ENCODE measurements around the gene FGA. TPM values are rescaled to one million over a fixed set of nuclear protein-coding genes. Genes with fewer than 3 reads are reported as not detected.
A peak's percentile ranks its signal among the peaks of the same experiment; 100 is the strongest.

Gene FGA
- total RNA-seq, 1 experiment from 2014 or later, result not detected

GRCh38 chr4:154559141-154559493 lies 31.4 kb downstream of the FGA start:
- H3K9me3 Mint-ChIP-seq (ENCODE audit: low read depth, unreplicated experiment), result no peaks in the 10 kb centered on the region
- H3K4me3 Mint-ChIP-seq (ENCODE audit: low read depth, unreplicated experiment), result no peak overlapping the region
- H3K27ac Mint-ChIP-seq (ENCODE audit: unreplicated experiment), result no peak overlapping the region
- CTCF ChIA-PET, result interaction anchor here (0.6 to 3.0 kb wide), 8 partner anchors 9 to 774 kb away, joined by 3 to 84 read pairs (median 8); partner anchors contain the start of gene PLRG1
- H3K27me3 Mint-ChIP-seq (ENCODE audit: unreplicated experiment), result no peaks in the 10 kb centered on the region
- DNase-seq, result no peak
- BruUV-seq (replicated peaks), result no TSS peak
- H3K36me3 Mint-ChIP-seq (ENCODE audit: insufficient read depth, unreplicated experiment), result no peaks in the 10 kb centered on the region
- TF ChIP-seq CTCF (IDR thresholded peaks at IDR 0.05; ENCODE audit: unreplicated experiment), result no peak
- peaks cover 18% of the 10 kb centered on the region for H3K4me1 Mint-ChIP-seq (ENCODE audit: low read depth, unreplicated experiment)
- intact Hi-C loops (cut with micrococcal nuclease; ENCODE audit: unreplicated experiment), result loop anchor here (1.0 to 10.0 kb wide), 3 partner anchors 59 to 376 kb away; no protein-coding TSS in a partner anchor

- intact Hi-C loops (cut with micrococcal nuclease; ENCODE audit: unreplicated experiment), result loop anchor here (1.0 to 10.0 kb wide), 3 partner anchors 70 to 383 kb away; no protein-coding TSS in a partner anchor
- H3K4me1 Mint-ChIP-seq (ENCODE audit: low read depth, unreplicated experiment), result peaks cover 14% of the 10 kb centered on the region
- no peak overlapping the region for H3K27ac Mint-ChIP-seq (ENCODE audit: unreplicated experiment)
- peak; percentile 63 for TF ChIP-seq CTCF (IDR thresholded peaks at IDR 0.05; ENCODE audit: unreplicated experiment)
- BruUV-seq (replicated peaks), result no TSS peak
- no peaks in the 10 kb centered on the region for H3K27me3 Mint-ChIP-seq (ENCODE audit: unreplicated experiment)
- H3K9me3 Mint-ChIP-seq (ENCODE audit: low read depth, unreplicated experiment), result no peaks in the 10 kb centered on the region
- H3K4me3 Mint-ChIP-seq (ENCODE audit: low read depth, unreplicated experiment), result no peak overlapping the region
- H3K36me3 Mint-ChIP-seq (ENCODE audit: insufficient read depth, unreplicated experiment), result peaks cover 22% of the 10 kb centered on the region
- peak; percentile 73 for DNase-seq
- CTCF ChIA-PET, result interaction anchor here (0.9 to 1.8 kb wide), 4 partner anchors 67 to 73 kb away, joined by 4 to 9 read pairs (median 4); no protein-coding TSS in a partner anchor
These were observed 38.5 kb downstream of the FGA start for GRCh38 chr4:154551872-154552686.

- Mint-ChIP-seq H3K36me3 (ENCODE audit: insufficient read depth, unreplicated experiment) (peaks cover 22% of the 10 kb centered on the region), H3K4me1 (ENCODE audit: low read depth, unreplicated experiment) (peaks cover 14% of the 10 kb centered on the region), H3K9me3 (ENCODE audit: low read depth, unreplicated experiment) (no peaks in the 10 kb centered on the region), H3K27ac (ENCODE audit: unreplicated experiment) (peak within 1 kb of the TSS; percentile 96), H3K27me3 (ENCODE audit: unreplicated experiment) (no peaks in the 10 kb centered on the region), H3K4me3 (ENCODE audit: low read depth, unreplicated experiment) (peak within 1 kb of the TSS; percentile 98)
- CTCF ChIA-PET, result interaction anchor here (0.6 to 2.7 kb wide), 8 partner anchors 9 to 72 kb away, joined by 3 to 17 read pairs (median 5); no protein-coding TSS in a partner anchor
- BruUV-seq (replicated peaks), result TSS peak; percentile 71
- intact Hi-C loops (cut with micrococcal nuclease; ENCODE audit: unreplicated experiment), result loop anchor here (5.0 to 10.0 kb wide), 2 partner anchors 153 to 385 kb away; no protein-coding TSS in a partner anchor
- DNase-seq, result peak; percentile 91
- no peak for TF ChIP-seq CTCF (IDR thresholded peaks at IDR 0.05; ENCODE audit: unreplicated experiment)
These were observed 40.4 kb downstream of the FGA start, which contains the start of gene PLRG1 for GRCh38 chr4:154549894-154550790. Gene PLRG1, minus strand, starts transcription at chr4:154550400. Its CDS starts 92 bp downstream, at chr4:154550308.

- BruUV-seq (replicated peaks), result no TSS peak
- CTCF ChIA-PET, result no interaction called here
- Mint-ChIP-seq H3K4me1 (ENCODE audit: low read depth, unreplicated experiment) (peaks cover 14% of the 10 kb centered on the region), H3K9me3 (ENCODE audit: low read depth, unreplicated experiment) (peaks cover 2% of the 10 kb centered on the region), H3K27ac (ENCODE audit: unreplicated experiment) (no peak overlapping the region), H3K4me3 (ENCODE audit: low read depth, unreplicated experiment) (no peak overlapping the region), H3K27me3 (ENCODE audit: unreplicated experiment) (no peaks in the 10 kb centered on the region), H3K36me3 (ENCODE audit: insufficient read depth, unreplicated experiment) (peaks cover 39% of the 10 kb centered on the region)
- intact Hi-C loops (cut with micrococcal nuclease; ENCODE audit: unreplicated experiment), result loop anchor here (5.0 kb wide), 1 partner anchor 148 kb away; no protein-coding TSS in a partner anchor
- no peak for TF ChIP-seq CTCF (IDR thresholded peaks at IDR 0.05; ENCODE audit: unreplicated experiment)
- DNase-seq, result no peak
These were observed 44.9 kb downstream of the FGA start for GRCh38 chr4:154545689-154546088.
